Smooth muscle cell (in vitro differentiated cells): ENCODE results near the gene SMG6. TPM values are rescaled to one million over a fixed set of nuclear protein-coding genes. Genes with fewer than 3 reads are reported as not detected.

Experiments
- DNase-seq: peaks from one replicate; lab custom pipeline; 2025; ENCODE audit not compliant: unreplicated experiment; lab: John Stamatoyannopoulos, UW
- H2AFZ ChIP-seq: fragments of 200-600 bp; sonication (generic); 2 replicates; pipeline ENCODE4 v1.6.0; 2016; ENCODE audit warnings: antibody characterized with exemption, low read depth, mild to moderate bottlenecking
- H3F3A ChIP-seq: fragments of 200-600 bp; sonication (generic); 2 replicates; pipeline ENCODE4 v1.6.0; 2017; ENCODE audit warnings: antibody characterized with exemption, low read depth
- H3K27ac ChIP-seq: fragments of 200-600 bp; sonication (generic); 2 replicates; pipeline ENCODE4 v1.5.1; 2016; ENCODE audit warnings: low read depth, mild to moderate bottlenecking
- H3K27me3 ChIP-seq: fragments of 200-600 bp; sonication (generic); 2 replicates; pipeline ENCODE4 v1.6.1; 2016; ENCODE audit warnings: low read depth, mild to moderate bottlenecking
- H3K36me3 ChIP-seq: fragments of 200-600 bp; sonication (generic); 2 replicates; pipeline ENCODE4 v1.5.1; 2016; ENCODE audit warnings: low read depth
- H3K4me1 ChIP-seq: fragments of 200-600 bp; sonication (generic); 2 replicates; pipeline ENCODE4 v1.5.1; 2016; ENCODE audit warnings: low read depth
- H3K4me2 ChIP-seq: fragments of 200-600 bp; sonication (generic); 2 replicates; pipeline ENCODE4 v1.6.0; 2016; ENCODE audit warnings: mild to moderate bottlenecking
- H3K4me3 ChIP-seq: fragments of 200-600 bp; sonication (generic); 2 replicates; pipeline ENCODE4 v1.5.1; 2016; ENCODE audit warnings: mild to moderate bottlenecking
- H3K79me2 ChIP-seq: fragments of 200-600 bp; sonication (generic); 2 replicates; pipeline ENCODE4 v1.6.0; 2016; ENCODE audit warnings: low read depth, mild to moderate bottlenecking
- H3K9ac ChIP-seq: fragments of 200-600 bp; sonication (generic); 2 replicates; pipeline ENCODE4 v1.6.0; 2016; ENCODE audit warnings: low read depth
- H3K9me3 ChIP-seq: fragments of 200-600 bp; sonication (generic); replicated peaks from 2 replicates; pipeline ENCODE4 v1.5.1; 2016; ENCODE audit warnings: low read depth
- H4K20me1 ChIP-seq: fragments of 200-600 bp; sonication (generic); 2 replicates; pipeline ENCODE4 v1.6.0; 2016; ENCODE audit warnings: low read depth
- WGBS: methylation state at CpG from one replicate; pipeline ENCODE4 v1.1.7; 2016; ENCODE audit warnings: low lambda C conversion rate; 5-methylcytosine and 5-hydroxymethylcytosine counted together
- polyA plus RNA-seq: library from polyadenylated mRNA; unstranded; fragments of >200 nt; fragmentation: Nextera tagmentation; extraction: Ambion mirVana; gene quantifications from 2 replicates; pipeline ENCODE4 v1.2.1, GENCODE V29; 2016
- total RNA-seq: library from RNA; depleted of rRNA; stranded (reverse); fragments of >200 nt; gene quantifications from 2 replicates; pipeline ENCODE4 v1.2.3, GENCODE V29; 2014
- TF ChIP-seq, protein P1 (sequence below): fragments of 200-600 bp; sonication (generic); IDR thresholded peaks from 2 replicates; pipeline ENCODE4 v1.5.1; 2017; ENCODE audit warnings: borderline replicate concordance, mild to moderate bottlenecking, antibody characterized with exemption; ENCODE audit not compliant: insufficient read depth, poor library complexity, severe bottlenecking

Gene SMG6
- total and polyA plus RNA-seq, 2 experiments from 2014 or later: 10.6 to 21.4 TPM

GRCh38 chr17:2235265-2235664, 68.3 kb downstream of the SMG6 start:
- Histone ChIP-seq H3F3A (peaks cover 16% of the 10 kb centered on the region), H3K4me3 (no peak overlapping the region), H3K9me3 (no peaks in the 10 kb centered on the region), H3K9ac (no peak overlapping the region), H3K27me3 (no peaks in the 10 kb centered on the region), H2AFZ (no peak overlapping the region), H3K36me3 (no peaks in the 10 kb centered on the region), H3K79me2 (no peaks in the 10 kb centered on the region), H3K27ac (no peak overlapping the region), H3K4me1 (peaks cover under 1% of the 10 kb centered on the region), H4K20me1 (peaks cover 20% of the 10 kb centered on the region), H3K4me2 (no peak overlapping the region)
- TF ChIP-seq, protein P1, sequence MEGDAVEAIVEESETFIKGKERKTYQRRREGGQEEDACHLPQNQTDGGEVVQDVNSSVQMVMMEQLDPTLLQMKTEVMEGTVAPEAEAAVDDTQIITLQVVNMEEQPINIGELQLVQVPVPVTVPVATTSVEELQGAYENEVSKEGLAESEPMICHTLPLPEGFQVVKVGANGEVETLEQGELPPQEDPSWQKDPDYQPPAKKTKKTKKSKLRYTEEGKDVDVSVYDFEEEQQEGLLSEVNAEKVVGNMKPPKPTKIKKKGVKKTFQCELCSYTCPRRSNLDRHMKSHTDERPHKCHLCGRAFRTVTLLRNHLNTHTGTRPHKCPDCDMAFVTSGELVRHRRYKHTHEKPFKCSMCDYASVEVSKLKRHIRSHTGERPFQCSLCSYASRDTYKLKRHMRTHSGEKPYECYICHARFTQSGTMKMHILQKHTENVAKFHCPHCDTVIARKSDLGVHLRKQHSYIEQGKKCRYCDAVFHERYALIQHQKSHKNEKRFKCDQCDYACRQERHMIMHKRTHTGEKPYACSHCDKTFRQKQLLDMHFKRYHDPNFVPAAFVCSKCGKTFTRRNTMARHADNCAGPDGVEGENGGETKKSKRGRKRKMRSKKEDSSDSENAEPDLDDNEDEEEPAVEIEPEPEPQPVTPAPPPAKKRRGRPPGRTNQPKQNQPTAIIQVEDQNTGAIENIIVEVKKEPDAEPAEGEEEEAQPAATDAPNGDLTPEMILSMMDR: no peak
- no peak for DNase-seq
- WGBS: 79% methylated on average over 4 of the region's 4 CpGs

DNA sequence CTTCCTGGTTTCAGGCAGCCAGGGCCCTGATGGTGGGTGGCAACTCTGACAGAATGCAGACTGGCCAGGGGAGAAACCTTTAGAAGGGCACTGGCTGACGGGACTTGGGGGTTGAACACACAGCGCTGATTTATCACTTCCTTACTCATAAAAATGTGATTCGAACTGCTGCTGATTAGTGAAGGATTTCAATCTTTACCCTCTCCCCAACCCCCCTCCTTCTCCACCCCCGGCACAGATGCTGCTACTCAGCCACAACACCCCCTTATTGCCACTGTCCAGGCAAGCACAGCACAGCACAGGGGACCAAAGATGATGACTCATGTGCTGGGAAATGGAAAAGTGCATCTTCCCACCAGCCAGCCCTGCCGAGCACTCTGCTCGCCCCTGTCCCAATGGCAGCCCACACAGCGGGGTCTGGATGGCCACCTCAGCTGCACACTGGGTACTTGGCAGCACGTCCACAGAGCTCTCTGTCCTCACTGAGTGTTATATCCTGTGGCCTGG, 70.1 kb downstream of the SMG6 start:
- WGBS: 20% methylated on average over 8 of the region's 8 CpGs
- peaks cover 25% of the 10 kb centered on the region for H4K20me1 ChIP-seq
- DNase-seq: no peak
- H3K4me2 ChIP-seq: peak overlapping the region; percentile 47
- no peaks in the 10 kb centered on the region for H3K79me2 ChIP-seq
- TF ChIP-seq, protein P1: no peak
- no peak overlapping the region for H3K4me3 ChIP-seq
- peaks cover 12% of the 10 kb centered on the region for H3F3A ChIP-seq
- H3K27ac ChIP-seq: peak overlapping the region; percentile 67
- no peaks in the 10 kb centered on the region for H3K4me1 ChIP-seq
- H3K9me3 ChIP-seq: no peaks in the 10 kb centered on the region
- H2AFZ ChIP-seq: no peak overlapping the region
- no peaks in the 10 kb centered on the region for H3K27me3 ChIP-seq
- H3K9ac ChIP-seq: peak overlapping the region; percentile 59
- H3K36me3 ChIP-seq: no peaks in the 10 kb centered on the region

DNA sequence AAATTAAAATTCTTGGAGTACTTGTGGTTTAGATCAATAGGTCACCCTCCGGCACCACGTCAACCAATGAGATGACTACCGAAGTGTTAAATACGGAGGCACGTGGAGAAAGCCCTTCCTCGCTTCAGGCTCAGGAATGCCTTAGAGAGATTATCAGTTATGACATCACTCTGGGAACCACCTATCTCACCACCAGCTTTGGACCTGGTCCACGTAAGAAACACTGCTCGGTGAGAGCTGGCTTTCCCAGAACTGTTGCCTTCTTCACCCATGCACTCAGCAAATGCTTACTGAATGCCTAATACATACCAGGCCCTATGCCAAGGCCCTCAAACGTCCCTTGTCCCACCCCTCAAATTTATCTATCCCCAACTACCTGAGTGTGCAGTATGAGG, 71.3 kb downstream of the SMG6 start:
- no peaks in the 10 kb centered on the region for H3K4me1 ChIP-seq
- peak overlapping the region; percentile 67 for H3K27ac ChIP-seq
- no peaks in the 10 kb centered on the region for H3K79me2 ChIP-seq
- TF ChIP-seq, protein P1: no peak
- H3K9ac ChIP-seq: peak overlapping the region; percentile 59
- H3K4me2 ChIP-seq: peak overlapping the region; percentile 47
- no peak for DNase-seq
- peaks cover 25% of the 10 kb centered on the region for H4K20me1 ChIP-seq
- no peaks in the 10 kb centered on the region for H3K9me3 ChIP-seq
- no peak overlapping the region for H3K4me3 ChIP-seq
- H2AFZ ChIP-seq: no peak overlapping the region
- no peaks in the 10 kb centered on the region for H3K36me3 ChIP-seq
- H3K27me3 ChIP-seq: no peaks in the 10 kb centered on the region
- H3F3A ChIP-seq: peaks cover 12% of the 10 kb centered on the region
- 43% methylated on average over 9 of the region's 9 CpGs for WGBS

- no peak overlapping the region for H3K9ac ChIP-seq
Measured at GRCh38 chr17:2230877-2231276, 72.7 kb downstream of the SMG6 start.

More at GRCh38 chr17:2230877-2231276, 72.7 kb downstream of the SMG6 start:
- WGBS: 30% methylated on average over 6 of the region's 6 CpGs
- peaks cover 12% of the 10 kb centered on the region for H3F3A ChIP-seq
- H2AFZ ChIP-seq: no peak overlapping the region
- no peaks in the 10 kb centered on the region for H3K79me2 ChIP-seq
- no peaks in the 10 kb centered on the region for H3K27me3 ChIP-seq
- peaks cover 25% of the 10 kb centered on the region for H4K20me1 ChIP-seq
- peak overlapping the region; percentile 47 for H3K4me2 ChIP-seq
- no peak for DNase-seq
- H3K4me1 ChIP-seq: no peaks in the 10 kb centered on the region
- TF ChIP-seq, protein P1: no peak
- H3K4me3 ChIP-seq: no peak overlapping the region
- H3K9me3 ChIP-seq: no peaks in the 10 kb centered on the region
- H3K36me3 ChIP-seq: no peaks in the 10 kb centered on the region
- H3K27ac ChIP-seq: peak overlapping the region; percentile 67
